GM23338 (cell line): ENCODE results near the gene NSG1. TPM values are rescaled to one million over a fixed set of nuclear protein-coding genes. Genes with fewer than 3 reads are reported as not detected.
A peak's percentile ranks its signal among the peaks of the same experiment; 100 is the strongest.

Source experiments
- ATAC-seq: fragments of 200-7000 bp; cut with Tn5 transposase; 3 replicates; pipeline ENCODE4 v1.9.1; 2020
- DNase-seq: peaks from one replicate; pipeline ENCODE4 v3.0.0-alpha.2; 2015; ENCODE audit warnings: low spot score
- H2AFZ ChIP-seq: fragments of 200-600 bp; sonication (generic); 2 replicates; pipeline ENCODE4 v1.8.0; 2016; ENCODE audit warnings: antibody characterized with exemption, mild to moderate bottlenecking, moderate library complexity
- H3F3A ChIP-seq: fragments of 200-600 bp; sonication (generic); replicated peaks from 2 replicates; pipeline ENCODE4 v1.8.0; 2017; ENCODE audit warnings: antibody characterized with exemption, mixed run types, low read depth
- H3K27ac ChIP-seq: fragments of 200-600 bp; sonication (generic); 2 replicates; pipeline ENCODE4 v1.6.1; 2016; ENCODE audit warnings: low read depth
- H3K27me3 ChIP-seq: fragments of 200-600 bp; sonication (generic); 2 replicates; pipeline ENCODE4 v1.8.0; 2016; ENCODE audit warnings: mild to moderate bottlenecking, mixed run types, moderate library complexity; ENCODE audit not compliant: insufficient read depth
- H3K36me3 ChIP-seq: fragments of 200-600 bp; sonication (generic); 2 replicates; pipeline ENCODE4 v1.8.0; 2016; ENCODE audit warnings: mild to moderate bottlenecking; ENCODE audit not compliant: insufficient read depth
- H3K4me1 ChIP-seq: fragments of 200-600 bp; sonication (generic); 2 replicates; pipeline ENCODE4 v1.8.0; 2016; ENCODE audit warnings: mild to moderate bottlenecking, moderate library complexity; ENCODE audit not compliant: insufficient read depth
- H3K4me2 ChIP-seq: fragments of 200-600 bp; sonication (generic); 2 replicates; pipeline ENCODE4 v1.7.1; 2017; ENCODE audit warnings: mixed run types
- H3K4me3 ChIP-seq: fragments of 200-600 bp; sonication (generic); 2 replicates; pipeline ENCODE4 v1.6.1; 2016; ENCODE audit warnings: mixed run types
- H3K79me2 ChIP-seq: fragments of 200-600 bp; sonication (generic); replicated peaks from 2 replicates; pipeline ENCODE4 v1.8.0; 2017; ENCODE audit warnings: mild to moderate bottlenecking; ENCODE audit not compliant: insufficient read depth
- H3K9me2 ChIP-seq: fragments of 200-600 bp; sonication (generic); 2 replicates; pipeline ENCODE4 v1.8.0; 2017; ENCODE audit not compliant: insufficient read depth
- H4K20me1 ChIP-seq: fragments of 200-600 bp; sonication (generic); replicated peaks from 2 replicates; pipeline ENCODE4 v1.8.0; 2017; ENCODE audit warnings: mild to moderate bottlenecking; ENCODE audit not compliant: insufficient read depth
- H3K27ac Mint-ChIP-seq: 2 replicates; pipeline ENCODE4 v1.8.0; 2020; ENCODE audit warnings: inconsistent platforms, mild to moderate bottlenecking, moderate library complexity, mixed read lengths
- H3K27me3 Mint-ChIP-seq: 3 replicates; pipeline ENCODE4 v1.8.0; 2022; ENCODE audit warnings: low read depth, mild to moderate bottlenecking, moderate library complexity, mixed read lengths, inconsistent platforms; ENCODE audit not compliant: insufficient read depth, poor library complexity
- H3K36me3 Mint-ChIP-seq: 3 replicates; pipeline ENCODE4 v1.8.0; 2021; ENCODE audit warnings: low read depth, mild to moderate bottlenecking, inconsistent platforms, moderate library complexity, mixed read lengths
- H3K4me1 Mint-ChIP-seq: 3 replicates; pipeline ENCODE4 v1.8.0; 2020; ENCODE audit warnings: mild to moderate bottlenecking, inconsistent platforms, mixed read lengths
- H3K4me3 Mint-ChIP-seq: 3 replicates; pipeline ENCODE4 v1.8.0; 2021; ENCODE audit warnings: moderate library complexity, mild to moderate bottlenecking, inconsistent platforms, mixed read lengths
- H3K9me3 Mint-ChIP-seq: 3 replicates; pipeline ENCODE4 v1.8.0; 2020; ENCODE audit warnings: moderate library complexity, mild to moderate bottlenecking, inconsistent platforms, mixed read lengths
- CREB1 ChIP-seq: fragments of 250-450 bp; sonication (Bioruptor Pico); IDR thresholded peaks from 2 replicates; pipeline ENCODE4 v1.5.0; 2020; ENCODE audit warnings: low read depth, mild to moderate bottlenecking, moderate library complexity
- NANOG ChIP-seq: IDR thresholded peaks from 2 replicates; pipeline ENCODE4 v1.6.1; 2016; ENCODE audit warnings: antibody characterized with exemption, borderline replicate concordance
- POLR2AphosphoS5 ChIP-seq: IDR thresholded peaks from 2 replicates; pipeline ENCODE4 v1.6.1; 2016; ENCODE audit warnings: antibody characterized with exemption, low read depth
- REST ChIP-seq: IDR thresholded peaks from one replicate; pipeline ENCODE4 v1.6.1; 2018; ENCODE audit warnings: antibody characterized with exemption; ENCODE audit not compliant: unreplicated experiment
- ZNF331 ChIP-seq: fragments of 250-450 bp; sonication (Bioruptor Pico); IDR thresholded peaks from 2 replicates; pipeline ENCODE4 v1.5.0; 2020; ENCODE audit warnings: low read depth, mild to moderate bottlenecking, moderate library complexity
- ZNF462 ChIP-seq: fragments of 250-450 bp; sonication (Bioruptor Pico); IDR thresholded peaks from 2 replicates; pipeline ENCODE4 v1.5.0; 2020; ENCODE audit warnings: mild to moderate bottlenecking, moderate library complexity
- polyA plus RNA-seq: library from polyadenylated mRNA; unstranded; fragments of >200 nt; fragmentation: Nextera tagmentation; extraction: Ambion mirVana; gene quantifications from 2 replicates; pipeline ENCODE4 v1.2.1, GENCODE V29; 2016
- total RNA-seq: library from RNA; depleted of rRNA; stranded (reverse); fragments of >200 nt; shearing (Covaris generic); gene quantifications from 2 replicates; pipeline ENCODE4 v1.2.3, GENCODE V29; 2014

NSG1 gene
- total and polyA plus RNA-seq, 2 experiments from 2014 or later = 17.4 to 34.5 TPM

- no peak for TF ChIP-seq REST
Measured at GRCh38 chr4:4427121-4427870, 40.4 kb downstream of the NSG1 start (continued).

GRCh38 chr4:4427886-4428285, 41.0 kb downstream of the NSG1 start:
- Histone ChIP-seq H3K27me3 (no peaks in the 10 kb centered on the region), H3K9me2 (no peaks in the 10 kb centered on the region), H2AFZ (no peak overlapping the region; the same call in 1 of the 2 replicates), H3K36me3 (0 out of 2 replicates have a peak, but pooled peaks cover 3% of the 10 kb centered on the region), H3F3A (peaks cover 15% of the 10 kb centered on the region), H3K4me3 (peak overlapping the region; percentile 33; the same call in 1 of the 2 replicates), H4K20me1 (no peaks in the 10 kb centered on the region), H3K4me2 (peak overlapping the region; percentile 74), H3K79me2 (no peaks in the 10 kb centered on the region), H3K27ac (peak overlapping the region; percentile 89), H3K4me1 (peaks cover 58% of the 10 kb centered on the region)
- DNase-seq = no peak
- Mint-ChIP-seq H3K27me3 (peaks cover 30% of the 10 kb centered on the region), H3K36me3 (0 out of 3 replicates have a peak, but pooled peaks cover 5% of the 10 kb centered on the region), H3K9me3 (no peaks in the 10 kb centered on the region), H3K27ac (peak overlapping the region; percentile 33; the same call in 1 of the 2 replicates), H3K4me3 (peak overlapping the region; percentile 15; the same call in 1 of the 3 replicates), H3K4me1 (peaks cover 65% of the 10 kb centered on the region)
- ATAC-seq = no peak
- TF ChIP-seq ZNF462 (CRISPR knock-in tag) (no peak), POLR2AphosphoS5 (no peak), CREB1 (CRISPR knock-in tag) (no peak), ZNF331 (CRISPR knock-in tag) (no peak), NANOG (no peak)
